ENCODE measurements around the gene MIEN1. TPM values are rescaled to one million over a fixed set of nuclear protein-coding genes. Genes with fewer than 3 reads are reported as not detected.

The MIEN1 gene
- total RNA-seq, 1 experiment from 2014 or later = 42.1 TPM

- Mint-ChIP-seq H3K4me3 (ENCODE audit: unreplicated experiment) (no peak overlapping the region), H3K27ac (ENCODE audit: low read depth, unreplicated experiment) (no peak overlapping the region), H3K4me1 (ENCODE audit: insufficient read depth, unreplicated experiment) (peaks cover 23% of the 10 kb centered on the region), H3K36me3 (ENCODE audit: insufficient read depth, unreplicated experiment) (peaks cover 20% of the 10 kb centered on the region), H3K27me3 (ENCODE audit: insufficient read depth, unreplicated experiment) (no peaks in the 10 kb centered on the region), H3K9me3 (ENCODE audit: unreplicated experiment) (no peaks in the 10 kb centered on the region)
- DNase-seq (ENCODE audit: unreplicated experiment) = no peak
- no TSS peak for BruUV-seq (replicated peaks)
- POLR2A ChIA-PET = no interaction called here
- intact Hi-C loops (cut with micrococcal nuclease) = loop anchor here (5.0 kb wide), 1 partner anchor 57 kb away; the partner anchor contains the start of gene PGAP3
- CTCF ChIA-PET = interaction anchor here (0.6 to 1.5 kb wide), 3 partner anchors 14 to 450 kb away, joined by 3 to 6 read pairs (median 4); partner anchors contain the start of gene MIEN1
- no peak for TF ChIP-seq CTCF (IDR thresholded peaks at IDR 0.05; ENCODE audit: unreplicated experiment)
Observed at GRCh38 chr17:39744075-39744835, 13.9 kb upstream of the MIEN1 start.

GRCh38 chr17:39742856-39743436 lies 12.6 kb upstream of the MIEN1 start:
- Mint-ChIP-seq H3K4me1 (ENCODE audit: insufficient read depth, unreplicated experiment) (peaks cover 33% of the 10 kb centered on the region), H3K4me3 (ENCODE audit: unreplicated experiment) (no peak overlapping the region), H3K27ac (ENCODE audit: low read depth, unreplicated experiment) (no peak overlapping the region), H3K9me3 (ENCODE audit: unreplicated experiment) (no peaks in the 10 kb centered on the region), H3K27me3 (ENCODE audit: insufficient read depth, unreplicated experiment) (no peaks in the 10 kb centered on the region), H3K36me3 (ENCODE audit: insufficient read depth, unreplicated experiment) (peaks cover 20% of the 10 kb centered on the region)
- TF ChIP-seq CTCF (IDR thresholded peaks at IDR 0.05; ENCODE audit: unreplicated experiment) = no peak
- BruUV-seq (replicated peaks) = no TSS peak
- ChIA-PET CTCF (interaction anchor here (0.6 to 1.2 kb wide), 2 partner anchors 23 to 109 kb away, joined by 3 to 4 read pairs; no protein-coding TSS in a partner anchor), POLR2A (no interaction called here)
- intact Hi-C loops (cut with micrococcal nuclease) = loop anchor here (5.0 kb wide), 1 partner anchor 56 kb away; the partner anchor contains the start of gene PGAP3
- no peak for DNase-seq (ENCODE audit: unreplicated experiment)

GRCh38 chr17:39742126-39742855 lies 12.0 kb upstream of the MIEN1 start:
- Mint-ChIP-seq H3K27ac (ENCODE audit: low read depth, unreplicated experiment) (no peak overlapping the region), H3K36me3 (ENCODE audit: insufficient read depth, unreplicated experiment) (peaks cover 18% of the 10 kb centered on the region), H3K4me1 (ENCODE audit: insufficient read depth, unreplicated experiment) (peaks cover 39% of the 10 kb centered on the region), H3K9me3 (ENCODE audit: unreplicated experiment) (no peaks in the 10 kb centered on the region), H3K27me3 (ENCODE audit: insufficient read depth, unreplicated experiment) (no peaks in the 10 kb centered on the region), H3K4me3 (ENCODE audit: unreplicated experiment) (no peak overlapping the region)
- intact Hi-C loops (cut with micrococcal nuclease) = loop anchor here (5.0 kb wide), 1 partner anchor 55 kb away; the partner anchor contains the start of gene PGAP3
- no TSS peak for BruUV-seq (replicated peaks)
- no peak for DNase-seq (ENCODE audit: unreplicated experiment)
- CTCF ChIA-PET = interaction anchor here (0.6 to 1.2 kb wide), 2 partner anchors 22 to 109 kb away, joined by 3 to 4 read pairs; no protein-coding TSS in a partner anchor
- no peak for TF ChIP-seq CTCF (IDR thresholded peaks at IDR 0.05; ENCODE audit: unreplicated experiment)
- POLR2A ChIA-PET = no interaction called here
